ENCODE results near the gene CRELD2. TPM values are rescaled to one million over a fixed set of nuclear protein-coding genes. Genes with fewer than 3 reads are reported as not detected.

CRELD2 gene
- total RNA-seq, result 65.1 TPM

DNA sequence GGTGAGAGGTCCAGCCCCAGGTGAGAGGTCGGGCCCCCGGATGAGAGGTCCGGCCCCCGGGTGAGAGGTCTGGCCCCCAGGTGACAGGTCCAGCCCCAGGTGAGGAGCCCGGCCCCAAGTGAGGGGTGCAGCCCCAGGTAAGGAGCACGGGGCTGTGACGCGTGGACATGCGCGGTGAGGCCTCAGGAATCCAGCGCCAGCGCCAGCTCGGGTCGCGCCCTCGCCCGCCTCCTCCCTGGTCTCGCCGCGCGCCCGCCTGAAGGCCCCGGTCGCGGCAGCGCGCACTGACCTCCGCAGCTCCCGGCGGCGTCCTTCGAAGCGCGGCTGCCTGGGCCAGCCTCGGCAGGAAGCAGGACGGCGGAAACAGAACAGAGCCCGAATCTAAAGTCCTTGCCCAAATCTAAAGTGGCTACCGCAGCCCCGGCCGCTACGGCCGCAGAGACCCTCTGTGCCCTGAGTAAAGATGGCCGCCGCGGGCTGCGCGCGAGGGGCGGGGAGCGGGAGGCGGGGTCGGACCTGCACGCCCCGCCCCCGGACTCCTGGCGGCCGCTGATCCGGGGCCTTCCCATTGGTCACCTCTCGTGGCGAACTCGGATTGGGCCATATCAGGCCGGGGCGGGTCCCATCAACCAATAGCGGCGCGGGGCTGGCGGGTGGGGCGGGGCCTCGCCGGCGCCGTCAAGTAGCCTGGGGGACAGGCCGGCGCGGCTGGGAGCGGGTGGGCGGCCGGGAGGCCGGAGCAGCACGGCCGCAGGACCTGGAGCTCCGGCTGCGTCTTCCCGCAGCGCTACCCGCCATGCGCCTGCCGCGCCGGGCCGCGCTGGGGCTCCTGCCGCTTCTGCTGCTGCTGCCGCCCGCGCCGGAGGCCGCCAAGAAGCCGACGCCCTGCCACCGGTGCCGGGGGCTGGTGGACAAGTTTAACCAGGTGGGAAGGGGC, at the start of gene CRELD2, which contains the start of gene ALG12:
Gene CRELD2, plus strand, starts transcription at position 661 of the 937 bp plus-strand sequence. Its CDS starts 136 bp downstream, at position 797.
Gene ALG12, minus strand, starts transcription at position 465 of the 937 bp plus-strand sequence. CDS start 4,673 bp downstream, outside the sequence.
- ATAC-seq (peak; percentile 92), DNase-seq (ENCODE audit: low spot score) (peak; percentile 98)

DNA sequence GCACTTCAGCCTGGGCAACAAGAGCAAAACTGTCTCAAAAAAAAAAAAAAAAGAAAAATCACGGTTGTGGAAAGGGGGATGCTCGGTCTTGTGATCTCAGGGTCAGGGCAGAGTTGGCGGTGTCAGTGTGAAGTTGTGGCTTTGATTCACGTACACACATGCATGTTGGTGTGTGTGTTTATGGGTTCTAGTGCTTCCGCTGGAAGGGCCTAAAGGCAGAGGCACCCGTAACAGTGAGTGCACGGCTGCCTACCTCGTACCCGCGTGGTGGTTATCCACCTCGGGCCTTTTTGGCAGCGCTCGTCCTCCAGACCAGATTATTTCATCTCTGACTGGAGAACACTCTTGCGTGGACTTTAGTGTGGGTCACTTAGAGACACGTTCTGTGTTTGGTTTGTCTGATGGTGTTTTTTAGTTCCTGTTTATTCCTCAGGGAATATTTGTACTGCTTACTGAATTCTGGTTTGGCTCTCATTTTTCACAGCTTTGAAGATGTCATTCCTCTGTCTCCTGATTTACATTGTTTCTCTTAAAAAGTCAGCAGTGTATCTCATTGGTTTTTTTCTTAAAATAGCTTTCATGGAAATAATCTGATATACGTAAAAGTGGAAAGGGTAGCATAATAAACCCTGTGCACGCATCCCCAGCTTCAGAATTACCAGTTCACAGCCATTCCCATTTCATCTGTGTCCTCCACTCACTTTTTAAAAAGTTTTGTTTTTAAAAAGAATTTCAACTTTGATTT, 49.2 kb upstream of the CRELD2 start:
- DNase-seq (ENCODE audit: low spot score) (no peak), ATAC-seq (no peak)

- ATAC-seq, result no peak
- no peak for DNase-seq (ENCODE audit: low spot score)
Observed at GRCh38 chr22:49869845-49870712, 48.4 kb upstream of the CRELD2 start.

DNA sequence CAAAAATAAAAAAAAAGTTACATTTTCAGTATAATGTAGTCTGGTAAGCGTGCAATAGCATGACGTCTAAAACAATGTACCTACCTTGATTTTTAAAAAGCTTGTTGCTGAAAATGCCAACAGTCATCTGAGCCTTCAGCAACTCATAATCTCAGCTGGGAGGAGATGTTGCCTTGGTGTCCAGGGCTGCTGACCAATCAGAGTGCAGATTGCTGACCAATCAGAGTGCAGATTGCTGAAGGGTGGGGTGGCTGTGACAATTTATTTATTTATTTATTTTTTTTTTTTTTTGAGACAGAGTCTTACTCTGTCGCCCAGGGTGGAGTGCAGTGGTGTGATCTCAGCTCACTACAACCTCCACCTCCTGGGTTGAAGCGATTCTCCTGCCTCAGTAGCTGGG, 47.0 kb upstream of the CRELD2 start:
- no peak for ATAC-seq
- DNase-seq (ENCODE audit: low spot score), result no peak

- DNase-seq (ENCODE audit: low spot score), result no peak
- ATAC-seq, result no peak
Observed at GRCh38 chr22:49872347-49872746, 46.1 kb upstream of the CRELD2 start.

GRCh38 chr22:49873228-49873940, 45.0 kb upstream of the CRELD2 start:
- no peak for ATAC-seq

DNA sequence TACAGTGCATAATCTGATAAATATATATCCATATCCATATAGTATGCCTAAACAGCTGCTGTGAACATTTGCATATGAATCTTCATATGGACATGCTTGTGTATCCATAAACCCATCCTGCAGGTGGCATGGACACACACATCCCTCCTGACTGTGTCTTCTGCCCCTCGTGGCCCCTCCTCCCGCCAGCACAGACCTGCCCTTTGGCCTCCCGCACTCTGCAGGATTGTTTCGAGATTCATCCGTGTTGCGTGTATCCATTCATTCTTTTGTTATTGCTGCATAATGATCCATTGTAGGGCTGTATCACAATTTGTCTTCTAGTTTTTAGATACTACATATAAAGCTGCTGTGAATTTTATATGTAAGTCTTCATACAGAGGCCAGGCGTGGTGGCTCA, 40.8 kb upstream of the CRELD2 start:
- ATAC-seq (no peak), DNase-seq (ENCODE audit: low spot score) (no peak)

More at GRCh38 chr22:49873228-49873940, 45.0 kb upstream of the CRELD2 start:
- no peak for DNase-seq (ENCODE audit: low spot score)

DNA sequence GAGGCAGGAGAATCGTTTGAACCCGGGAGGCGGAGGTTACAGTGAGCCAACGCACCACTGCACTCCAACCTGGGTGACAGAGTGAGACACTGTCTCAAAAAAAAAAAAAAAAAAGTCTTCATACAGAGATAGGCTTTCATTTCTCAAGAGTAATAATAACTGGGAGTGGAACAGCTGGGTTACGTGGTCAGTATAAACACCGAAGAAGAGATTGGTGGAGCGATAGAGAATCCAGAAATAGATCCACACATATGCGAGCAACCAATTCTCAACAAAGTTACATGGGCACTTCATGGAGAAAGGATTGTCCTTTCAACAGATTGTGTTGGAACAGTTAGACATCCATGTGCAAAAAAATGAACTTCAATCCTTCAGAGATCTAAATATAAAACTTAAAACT, 40.2 kb upstream of the CRELD2 start:
- ATAC-seq (no peak), DNase-seq (ENCODE audit: low spot score) (no peak)

DNA sequence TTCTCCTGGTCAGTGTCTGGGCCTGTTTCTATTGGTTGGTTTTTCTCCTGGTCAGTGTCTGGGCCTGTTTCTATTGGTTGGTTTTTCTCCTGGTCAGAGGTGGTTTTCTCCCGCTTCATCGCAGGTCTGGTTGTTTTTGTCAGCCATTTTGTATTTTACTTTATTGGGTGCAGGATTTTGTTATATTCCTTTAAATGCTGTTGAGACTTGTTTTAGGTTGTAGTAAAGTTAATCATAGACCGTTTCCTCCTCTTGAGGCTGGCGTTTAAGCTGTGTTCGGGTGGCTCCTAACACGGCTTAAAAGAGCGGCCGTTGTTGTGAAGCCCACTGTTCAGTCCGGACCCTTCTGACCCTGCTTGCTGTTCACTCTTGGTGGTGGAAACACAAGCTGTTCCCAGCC, 38.6 kb upstream of the CRELD2 start:
- no peak for DNase-seq (ENCODE audit: low spot score)

DNA sequence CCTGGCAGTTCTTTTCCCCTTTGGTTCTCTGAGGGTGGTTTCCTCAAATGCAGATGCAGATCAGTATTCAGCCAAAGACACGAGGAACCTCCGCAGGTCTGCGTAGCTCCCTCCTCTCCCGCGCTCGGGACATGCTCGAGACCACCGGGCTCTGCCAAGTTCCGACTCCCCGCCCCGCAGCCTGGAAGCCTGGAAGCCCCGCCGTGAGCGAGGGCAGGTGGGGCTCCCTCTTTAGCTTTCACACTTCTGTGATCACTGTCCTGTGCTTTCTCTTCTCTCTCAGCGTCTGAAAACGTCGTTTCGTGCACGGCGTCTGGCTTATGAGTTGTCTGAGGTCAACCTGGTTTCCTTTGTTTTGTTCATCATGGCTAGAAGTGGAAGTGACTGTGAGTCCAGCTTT, 38.2 kb upstream of the CRELD2 start:
- DNase-seq (ENCODE audit: low spot score), result no peak
- ATAC-seq, result no peak

More for the DNA sequence above, 38.6 kb upstream of the CRELD2 start:
- no peak for ATAC-seq

- no peak for ATAC-seq
- DNase-seq (ENCODE audit: low spot score), result no peak
Observed at GRCh38 chr22:49881856-49882255, 36.6 kb upstream of the CRELD2 start.

- no peak for ATAC-seq
- no peak for DNase-seq (ENCODE audit: low spot score)
Observed at GRCh38 chr22:49882519-49883293, 35.7 kb upstream of the CRELD2 start.

- DNase-seq (ENCODE audit: low spot score), result no peak
- no peak for ATAC-seq
Observed at GRCh38 chr22:49883294-49883640, 35.2 kb upstream of the CRELD2 start.

DNA sequence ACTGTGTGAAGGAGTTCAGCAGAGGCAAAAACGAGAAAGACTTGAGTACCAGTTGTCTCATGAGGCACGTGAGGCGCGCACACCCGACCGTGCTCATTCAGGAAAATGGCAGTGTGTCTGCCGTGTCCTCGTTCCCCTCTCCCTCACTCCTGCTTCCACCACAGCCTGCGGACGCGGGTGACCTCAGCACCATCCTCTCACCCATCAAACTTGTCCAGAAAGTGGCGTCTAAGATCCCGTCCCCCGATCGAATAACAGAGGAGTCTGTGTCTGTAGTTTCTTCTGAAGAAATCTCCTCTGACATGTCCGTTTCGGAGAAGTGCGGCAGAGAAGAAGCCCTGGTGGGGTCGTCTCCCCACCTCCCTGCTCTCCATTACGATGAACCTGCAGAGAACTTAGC, 34.4 kb upstream of the CRELD2 start:
- ATAC-seq (no peak), DNase-seq (ENCODE audit: low spot score) (no peak)

DNA sequence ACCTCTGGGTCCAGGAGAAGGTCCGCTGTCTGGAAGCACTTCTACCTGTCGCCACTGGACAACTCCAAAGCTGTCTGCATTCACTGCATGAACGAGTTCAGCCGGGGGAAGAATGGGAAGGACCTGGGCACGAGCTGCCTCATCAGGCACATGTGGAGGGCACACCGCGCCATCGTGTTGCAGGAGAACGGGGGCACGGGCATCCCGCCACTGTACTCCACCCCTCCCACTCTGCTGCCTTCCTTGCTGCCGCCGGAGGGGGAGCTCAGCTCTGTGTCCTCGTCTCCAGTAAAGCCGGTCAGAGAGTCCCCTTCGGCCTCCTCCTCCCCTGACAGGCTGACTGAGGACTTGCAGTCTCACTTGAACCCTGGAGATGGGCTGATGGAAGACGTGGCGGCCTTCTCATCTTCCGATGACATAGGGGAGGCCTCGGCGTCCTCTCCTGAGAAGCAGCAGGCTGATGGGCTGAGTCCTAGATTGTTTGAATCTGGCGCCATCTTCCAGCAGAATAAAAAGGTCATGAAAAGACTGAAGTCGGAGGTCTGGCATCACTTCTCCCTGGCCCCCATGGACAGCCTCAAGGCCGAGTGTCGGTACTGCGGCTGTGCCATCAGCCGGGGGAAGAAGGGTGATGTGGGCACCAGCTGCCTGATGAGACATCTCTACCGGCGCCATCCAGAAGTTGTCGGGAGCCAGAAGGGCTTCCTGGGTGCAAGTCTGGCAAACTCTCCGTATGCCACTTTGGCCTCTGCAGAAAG, 33.8 kb upstream of the CRELD2 start:
- no peak for DNase-seq (ENCODE audit: low spot score)
- no peak for ATAC-seq

DNA sequence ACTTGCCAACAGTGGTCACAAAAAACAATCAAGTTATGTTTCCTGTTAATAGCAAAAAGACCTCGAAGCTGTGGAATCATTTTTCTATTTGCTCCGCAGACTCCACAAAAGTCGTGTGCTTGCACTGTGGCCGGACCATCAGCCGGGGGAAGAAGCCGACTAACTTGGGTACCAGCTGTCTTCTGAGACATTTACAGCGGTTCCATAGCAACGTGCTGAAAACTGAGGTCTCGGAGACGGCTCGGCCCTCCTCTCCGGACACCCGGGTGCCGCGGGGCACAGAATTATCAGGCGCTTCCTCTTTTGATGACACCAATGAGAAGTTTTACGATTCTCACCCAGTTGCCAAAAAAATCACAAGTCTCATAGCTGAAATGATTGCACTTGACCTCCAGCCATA, 33.2 kb upstream of the CRELD2 start:
- DNase-seq (ENCODE audit: low spot score), result no peak
- ATAC-seq, result no peak

DNA sequence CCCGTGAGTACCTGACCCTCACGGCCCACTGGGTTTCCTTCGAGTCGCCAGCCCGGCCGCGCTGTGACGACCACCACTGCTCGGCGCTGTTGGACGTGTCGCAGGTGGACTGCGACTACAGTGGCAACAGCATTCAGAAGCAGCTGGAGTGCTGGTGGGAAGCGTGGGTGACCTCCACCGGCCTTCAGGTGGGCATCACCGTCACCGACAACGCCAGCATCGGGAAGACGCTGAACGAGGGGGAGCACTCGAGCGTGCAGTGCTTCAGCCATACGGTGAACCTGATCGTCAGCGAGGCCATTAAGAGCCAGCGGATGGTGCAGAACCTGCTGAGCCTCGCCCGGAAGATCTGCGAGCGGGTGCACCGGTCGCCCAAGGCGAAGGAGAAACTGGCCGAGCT, 32.6 kb upstream of the CRELD2 start:
- DNase-seq (ENCODE audit: low spot score) (no peak), ATAC-seq (no peak)

DNA sequence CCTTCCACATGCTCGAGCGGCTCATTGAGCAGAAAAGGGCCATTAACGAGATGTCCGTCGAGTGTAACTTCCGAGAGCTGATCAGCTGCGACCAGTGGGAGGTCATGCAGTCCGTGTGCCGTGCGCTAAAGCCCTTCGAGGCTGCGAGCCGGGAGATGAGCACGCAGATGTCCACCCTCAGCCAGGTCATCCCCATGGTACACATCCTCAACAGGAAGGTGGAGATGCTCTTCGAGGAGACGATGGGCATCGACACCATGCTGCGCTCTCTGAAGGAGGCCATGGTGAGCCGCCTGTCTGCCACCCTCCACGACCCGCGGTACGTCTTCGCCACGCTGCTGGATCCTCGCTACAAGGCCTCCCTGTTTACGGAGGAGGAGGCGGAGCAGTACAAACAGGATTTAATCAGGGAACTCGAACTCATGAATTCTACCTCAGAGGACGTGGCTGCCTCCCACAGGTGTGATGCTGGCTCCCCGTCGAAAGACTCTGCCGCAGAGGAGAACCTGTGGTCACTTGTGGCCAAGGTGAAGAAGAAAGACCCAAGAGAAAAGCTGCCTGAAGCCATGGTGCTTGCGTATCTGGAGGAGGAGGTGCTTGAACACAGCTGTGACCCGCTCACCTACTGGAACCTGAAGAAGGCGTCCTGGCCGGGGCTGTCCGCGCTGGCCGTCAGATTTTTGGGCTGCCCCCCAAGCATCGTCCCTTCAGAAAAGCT, 31.9 kb upstream of the CRELD2 start:
- DNase-seq (ENCODE audit: low spot score) (no peak), ATAC-seq (no peak)
